ENCODE measurements around the gene MGAT3. TPM values are rescaled to one million over a fixed set of nuclear protein-coding genes. Genes with fewer than 3 reads are reported as not detected.

Gene MGAT3
- total RNA-seq, 1 donor from 2014 or later = 43.6 TPM

GRCh38 chr22:39481054-39481453, 24.2 kb downstream of the MGAT3 start:
- no peak overlapping the region for H3K27ac Mint-ChIP-seq
- no peaks in the 10 kb centered on the region for H3K27me3 Mint-ChIP-seq (ENCODE audit: low read depth)
- DNase-seq (ENCODE audit: low spot score in 2 of 2, unreplicated experiment in 2 of 2) = no peak
- no peak overlapping the region for H3K4me3 Mint-ChIP-seq
- H3K9me3 Mint-ChIP-seq = no peaks in the 10 kb centered on the region
- no peak for TF ChIP-seq CTCF (IDR thresholded peaks at IDR 0.05; ENCODE audit: unreplicated experiment)
- no peaks in the 10 kb centered on the region for H3K36me3 Mint-ChIP-seq
- H3K4me1 Mint-ChIP-seq = no peaks in the 10 kb centered on the region

GRCh38 chr22:39481595-39481994, 24.8 kb downstream of the MGAT3 start:
- Mint-ChIP-seq H3K4me1 (no peaks in the 10 kb centered on the region), H3K27me3 (ENCODE audit: low read depth) (no peaks in the 10 kb centered on the region), H3K27ac (no peak overlapping the region), H3K9me3 (no peaks in the 10 kb centered on the region), H3K4me3 (no peak overlapping the region), H3K36me3 (no peaks in the 10 kb centered on the region)
- TF ChIP-seq CTCF (IDR thresholded peaks at IDR 0.05; ENCODE audit: unreplicated experiment) = no peak
- no peak for DNase-seq (ENCODE audit: low spot score in 2 of 2, unreplicated experiment in 2 of 2)

DNA sequence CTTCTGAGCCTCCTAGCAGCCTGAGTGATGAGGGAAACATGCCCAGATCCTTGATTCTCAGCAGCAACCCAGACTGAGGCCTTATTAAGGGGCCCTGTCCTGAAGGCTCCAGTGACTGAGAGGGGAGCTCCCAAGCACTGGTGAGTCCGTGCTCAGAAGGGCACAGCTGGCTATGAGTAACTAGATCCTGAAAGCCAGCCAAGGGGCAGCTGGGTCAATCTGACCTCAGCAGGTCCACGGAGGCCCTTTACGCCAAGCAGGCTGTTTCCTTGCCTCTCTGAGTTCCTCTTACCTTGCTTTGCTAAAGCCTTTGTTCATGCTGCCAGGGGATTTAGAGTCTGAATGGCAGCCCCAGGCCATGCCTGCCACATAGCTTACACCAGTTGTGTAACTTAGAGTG, 26.0 kb downstream of the MGAT3 start:
- no peak for TF ChIP-seq CTCF (IDR thresholded peaks at IDR 0.05; ENCODE audit: unreplicated experiment)
- no peak overlapping the region for H3K4me3 Mint-ChIP-seq
- H3K36me3 Mint-ChIP-seq = peaks cover 2% of the 10 kb centered on the region
- DNase-seq (ENCODE audit: low spot score in 2 of 2, unreplicated experiment in 2 of 2) = no peak
- H3K27ac Mint-ChIP-seq = no peak overlapping the region
- no peaks in the 10 kb centered on the region for H3K27me3 Mint-ChIP-seq (ENCODE audit: low read depth)
- no peaks in the 10 kb centered on the region for H3K9me3 Mint-ChIP-seq
- no peaks in the 10 kb centered on the region for H3K4me1 Mint-ChIP-seq

GRCh38 chr22:39486951-39487825, 30.4 kb downstream of the MGAT3 start:
- Mint-ChIP-seq H3K27ac (no peak overlapping the region), H3K9me3 (no peaks in the 10 kb centered on the region), H3K36me3 (peaks cover 9% of the 10 kb centered on the region), H3K27me3 (ENCODE audit: low read depth) (no peaks in the 10 kb centered on the region), H3K4me3 (no peak overlapping the region), H3K4me1 (peaks cover 5% of the 10 kb centered on the region)
- TF ChIP-seq CTCF (IDR thresholded peaks at IDR 0.05; ENCODE audit: unreplicated experiment) = no peak
- no peak for DNase-seq (ENCODE audit: low spot score in 2 of 2, unreplicated experiment in 2 of 2)

DNA sequence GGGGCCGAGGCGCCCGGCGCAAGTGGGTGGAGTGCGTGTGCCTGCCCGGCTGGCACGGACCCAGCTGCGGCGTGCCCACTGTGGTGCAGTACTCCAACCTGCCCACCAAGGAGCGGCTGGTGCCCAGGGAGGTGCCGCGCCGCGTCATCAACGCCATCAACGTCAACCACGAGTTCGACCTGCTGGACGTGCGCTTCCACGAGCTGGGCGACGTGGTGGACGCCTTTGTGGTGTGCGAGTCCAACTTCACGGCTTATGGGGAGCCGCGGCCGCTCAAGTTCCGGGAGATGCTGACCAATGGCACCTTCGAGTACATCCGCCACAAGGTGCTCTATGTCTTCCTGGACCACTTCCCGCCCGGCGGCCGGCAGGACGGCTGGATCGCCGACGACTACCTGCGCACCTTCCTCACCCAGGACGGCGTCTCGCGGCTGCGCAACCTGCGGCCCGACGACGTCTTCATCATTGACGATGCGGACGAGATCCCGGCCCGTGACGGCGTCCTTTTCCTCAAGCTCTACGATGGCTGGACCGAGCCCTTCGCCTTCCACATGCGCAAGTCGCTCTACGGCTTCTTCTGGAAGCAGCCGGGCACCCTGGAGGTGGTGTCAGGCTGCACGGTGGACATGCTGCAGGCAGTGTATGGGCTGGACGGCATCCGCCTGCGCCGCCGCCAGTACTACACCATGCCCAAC, 31.2 kb downstream of the MGAT3 start:
- Mint-ChIP-seq H3K4me3 (no peak overlapping the region), H3K36me3 (peaks cover 9% of the 10 kb centered on the region), H3K9me3 (no peaks in the 10 kb centered on the region), H3K27ac (no peak overlapping the region), H3K4me1 (peaks cover 5% of the 10 kb centered on the region), H3K27me3 (ENCODE audit: low read depth) (no peaks in the 10 kb centered on the region)
- no peak for TF ChIP-seq CTCF (IDR thresholded peaks at IDR 0.05; ENCODE audit: unreplicated experiment)
- DNase-seq (ENCODE audit: low spot score in 2 of 2, unreplicated experiment in 2 of 2) = no peak
